ENCODE results near the gene ITK.

ITK gene

GRCh38 chr5:157288405-157289163, 107.9 kb downstream of the ITK start:
- Histone ChIP-seq H3K27ac (ENCODE audit: low read depth, low read length) (no peak overlapping the region), H3K27me3 (ENCODE audit: low read length) (no peaks in the 10 kb centered on the region), H3K4me3 (ENCODE audit: insufficient read depth, low read length, poor library complexity, severe bottlenecking) (no peak overlapping the region), H2AFZ (ENCODE audit: low read depth, low read length, severe bottlenecking) (no peak overlapping the region), H4K20me1 (ENCODE audit: low read depth, low read length) (peaks cover 11% of the 10 kb centered on the region), H3K9ac (ENCODE audit: low read length) (no peak overlapping the region), H3K79me2 (ENCODE audit: insufficient read depth, low read length) (peaks cover 30% of the 10 kb centered on the region), H3F3A (ENCODE audit: insufficient read depth) (peaks cover 6% of the 10 kb centered on the region), H3K9me3 (ENCODE audit: insufficient read depth, low read length) (no peaks in the 10 kb centered on the region), H3K4me2 (ENCODE audit: low read depth, low read length, poor library complexity, severe bottlenecking) (no peak overlapping the region), H3K9me2 (replicated peaks; ENCODE audit: insufficient read depth, low read length) (no peaks in the 10 kb centered on the region), H3K36me3 (ENCODE audit: low read length) (peaks cover 57% of the 10 kb centered on the region)
- TF ChIP-seq CTCF (IDR thresholded peaks at IDR 0.05; ENCODE audit: insufficient read depth, low read length, poor library complexity, severe bottlenecking) (no peak), EZH2phosphoT487 (conservative IDR thresholded peaks at IDR 0.05; ENCODE audit: low read length) (no peak)

GRCh38 chr5:157289164-157289819, 108.7 kb downstream of the ITK start:
- H3K4me2 ChIP-seq (ENCODE audit: low read depth, low read length, poor library complexity, severe bottlenecking), result no peak overlapping the region
- H3K9ac ChIP-seq (ENCODE audit: low read length), result no peak overlapping the region
- no peaks in the 10 kb centered on the region for H3K9me3 ChIP-seq (ENCODE audit: insufficient read depth, low read length)
- no peaks in the 10 kb centered on the region for H3F3A ChIP-seq (ENCODE audit: insufficient read depth)
- no peaks in the 10 kb centered on the region for H3K9me2 ChIP-seq (replicated peaks; ENCODE audit: insufficient read depth, low read length)
- peaks cover 56% of the 10 kb centered on the region for H3K36me3 ChIP-seq (ENCODE audit: low read length)
- no peak overlapping the region for H2AFZ ChIP-seq (ENCODE audit: low read depth, low read length, severe bottlenecking)
- peaks cover 4% of the 10 kb centered on the region for H4K20me1 ChIP-seq (ENCODE audit: low read depth, low read length)
- no peak overlapping the region for H3K27ac ChIP-seq (ENCODE audit: low read depth, low read length)
- H3K79me2 ChIP-seq (ENCODE audit: insufficient read depth, low read length), result peaks cover 23% of the 10 kb centered on the region
- TF ChIP-seq CTCF (IDR thresholded peaks at IDR 0.05; ENCODE audit: insufficient read depth, low read length, poor library complexity, severe bottlenecking) (no peak), EZH2phosphoT487 (conservative IDR thresholded peaks at IDR 0.05; ENCODE audit: low read length) (no peak)
- no peaks in the 10 kb centered on the region for H3K27me3 ChIP-seq (ENCODE audit: low read length)
- no peak overlapping the region for H3K4me3 ChIP-seq (ENCODE audit: insufficient read depth, low read length, poor library complexity, severe bottlenecking)

- Histone ChIP-seq H3K79me2 (ENCODE audit: insufficient read depth, low read length) (peaks cover 12% of the 10 kb centered on the region), H3K36me3 (ENCODE audit: low read length) (peaks cover 60% of the 10 kb centered on the region), H3K27ac (ENCODE audit: low read depth, low read length) (no peak overlapping the region), H3K4me2 (ENCODE audit: low read depth, low read length, poor library complexity, severe bottlenecking) (no peak overlapping the region), H2AFZ (ENCODE audit: low read depth, low read length, severe bottlenecking) (no peak overlapping the region), H3K9ac (ENCODE audit: low read length) (no peak overlapping the region), H3K9me3 (ENCODE audit: insufficient read depth, low read length) (no peaks in the 10 kb centered on the region), H3F3A (ENCODE audit: insufficient read depth) (no peaks in the 10 kb centered on the region), H3K27me3 (ENCODE audit: low read length) (no peaks in the 10 kb centered on the region), H3K9me2 (replicated peaks; ENCODE audit: insufficient read depth, low read length) (no peaks in the 10 kb centered on the region), H3K4me3 (ENCODE audit: insufficient read depth, low read length, poor library complexity, severe bottlenecking) (no peak overlapping the region), H4K20me1 (ENCODE audit: low read depth, low read length) (no peaks in the 10 kb centered on the region)
- TF ChIP-seq CTCF (IDR thresholded peaks at IDR 0.05; ENCODE audit: insufficient read depth, low read length, poor library complexity, severe bottlenecking) (no peak), EZH2phosphoT487 (conservative IDR thresholded peaks at IDR 0.05; ENCODE audit: low read length) (no peak)
These were observed 109.7 kb downstream of the ITK start for GRCh38 chr5:157290156-157290980.

Measured in SU-DHL-6 (cell line).